Kidney epithelial cell (primary cell): ENCODE data around the gene C2CD4C. TPM values are rescaled to one million over a fixed set of nuclear protein-coding genes. Genes with fewer than 3 reads are reported as not detected.

Experiments
- DNase-seq: peaks from one replicate; pipeline ENCODE4 v3.0.0-alpha.2; 2010; ENCODE audit warnings: low read depth
- H3K27me3 ChIP-seq: 2 replicates; pipeline ENCODE4 v1.6.0; 2011; ENCODE audit warnings: low read length; ENCODE audit not compliant: control insufficient read depth, insufficient read depth
- H3K36me3 ChIP-seq: 2 replicates; pipeline ENCODE4 v1.5.1; 2011; ENCODE audit warnings: low read length; ENCODE audit not compliant: control insufficient read depth, insufficient read depth
- H3K4me3 ChIP-seq: 2 replicates; pipeline ENCODE4 v1.5.1; 2011; ENCODE audit warnings: low read depth, mild to moderate bottlenecking, control low read depth, low read length
- total RNA-seq: library from RNA; depleted of rRNA; stranded (reverse); fragments of >200 nt; gene quantifications from 2 replicates; pipeline ENCODE4 v1.2.3, GENCODE V29; 2015
- TF ChIP-seq, protein P1 (sequence below): IDR thresholded peaks from 2 replicates; pipeline ENCODE4 v1.5.1; 2011; ENCODE audit warnings: mild to moderate bottlenecking, moderate library complexity, low read length, control low read depth, inconsistent platforms; ENCODE audit not compliant: insufficient read depth, poor library complexity, severe bottlenecking

Gene C2CD4C
- total RNA-seq, result not detected in 2 replicates

GRCh38 chr19:408902-409515 is at the start of gene C2CD4C:
TSS of gene C2CD4C (minus strand) at chr19:409147. CDS start at chr19:408361, 786 bp downstream.
- DNase-seq, result no peak
- H3K4me3 ChIP-seq, result peak within 1 kb of the TSS; percentile 27

DNA sequence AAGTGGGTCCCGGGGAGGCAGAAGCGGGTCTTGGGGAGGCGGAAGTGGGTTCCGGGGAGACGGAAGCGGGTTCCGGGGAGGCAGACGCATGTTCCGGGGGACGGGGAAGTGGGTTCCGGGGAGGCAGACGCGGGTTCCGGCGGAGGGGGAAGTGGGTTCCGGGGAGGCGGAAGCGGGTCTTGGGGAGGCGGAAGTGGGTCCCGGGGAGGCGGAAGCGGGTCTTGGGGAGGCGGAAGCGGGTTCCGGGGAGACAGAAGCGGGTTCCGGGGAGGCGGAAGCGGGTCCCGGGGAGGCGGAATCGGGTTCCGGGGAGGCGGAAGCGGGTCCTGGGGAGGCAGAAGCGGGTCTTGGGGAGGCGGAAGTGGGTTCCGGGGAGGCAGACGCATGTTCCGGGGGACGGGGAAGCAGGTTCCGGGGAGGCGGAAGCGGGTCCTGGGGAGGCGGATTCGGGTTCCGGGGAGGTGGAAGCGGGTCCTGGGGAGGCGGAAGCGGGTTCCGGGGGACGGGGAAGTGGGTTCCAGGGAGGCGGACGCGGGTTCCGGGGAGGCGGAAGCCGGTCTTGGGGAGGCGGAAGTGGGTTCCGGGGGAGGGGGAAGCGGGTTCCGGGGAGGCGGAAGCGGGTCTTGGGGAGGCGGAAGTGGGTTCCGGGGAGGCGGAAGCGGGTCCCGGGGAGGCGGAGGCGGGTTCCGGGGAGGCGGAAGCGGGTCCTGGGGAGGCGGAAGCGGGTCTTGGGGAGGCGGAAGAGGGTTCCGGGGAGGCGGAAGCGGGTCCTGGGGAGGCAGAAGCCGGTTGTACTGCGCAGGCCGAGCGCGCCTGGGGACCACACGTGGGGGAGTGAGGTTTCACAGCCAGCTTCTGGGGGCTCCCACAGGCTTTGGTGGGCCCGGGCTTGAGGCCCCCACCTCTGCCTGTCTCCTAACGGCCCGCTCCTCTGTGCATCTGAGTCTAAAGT is 49.4 kb upstream of the C2CD4C start:
- peaks cover 24% of the 10 kb centered on the region for H3K27me3 ChIP-seq
- no peak for DNase-seq
- H3K36me3 ChIP-seq, result no peaks in the 10 kb centered on the region
- H3K4me3 ChIP-seq, result no peak overlapping the region
- TF ChIP-seq, protein P1, sequence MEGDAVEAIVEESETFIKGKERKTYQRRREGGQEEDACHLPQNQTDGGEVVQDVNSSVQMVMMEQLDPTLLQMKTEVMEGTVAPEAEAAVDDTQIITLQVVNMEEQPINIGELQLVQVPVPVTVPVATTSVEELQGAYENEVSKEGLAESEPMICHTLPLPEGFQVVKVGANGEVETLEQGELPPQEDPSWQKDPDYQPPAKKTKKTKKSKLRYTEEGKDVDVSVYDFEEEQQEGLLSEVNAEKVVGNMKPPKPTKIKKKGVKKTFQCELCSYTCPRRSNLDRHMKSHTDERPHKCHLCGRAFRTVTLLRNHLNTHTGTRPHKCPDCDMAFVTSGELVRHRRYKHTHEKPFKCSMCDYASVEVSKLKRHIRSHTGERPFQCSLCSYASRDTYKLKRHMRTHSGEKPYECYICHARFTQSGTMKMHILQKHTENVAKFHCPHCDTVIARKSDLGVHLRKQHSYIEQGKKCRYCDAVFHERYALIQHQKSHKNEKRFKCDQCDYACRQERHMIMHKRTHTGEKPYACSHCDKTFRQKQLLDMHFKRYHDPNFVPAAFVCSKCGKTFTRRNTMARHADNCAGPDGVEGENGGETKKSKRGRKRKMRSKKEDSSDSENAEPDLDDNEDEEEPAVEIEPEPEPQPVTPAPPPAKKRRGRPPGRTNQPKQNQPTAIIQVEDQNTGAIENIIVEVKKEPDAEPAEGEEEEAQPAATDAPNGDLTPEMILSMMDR, result no peak

More at GRCh38 chr19:408902-409515, at the start of gene C2CD4C:
- TF ChIP-seq, protein P1, result no peak
- peaks cover 64% of the 10 kb centered on the region for H3K27me3 ChIP-seq
- H3K36me3 ChIP-seq, result no peaks in the 10 kb centered on the region

- peaks cover 24% of the 10 kb centered on the region for H3K27me3 ChIP-seq
- H3K4me3 ChIP-seq, result no peak overlapping the region
- DNase-seq, result no peak
- no peaks in the 10 kb centered on the region for H3K36me3 ChIP-seq
- TF ChIP-seq, protein P1, result no peak
These were observed 48.7 kb upstream of the C2CD4C start for GRCh38 chr19:457636-458035.

GRCh38 chr19:456547-457110 is 47.7 kb upstream of the C2CD4C start:
- Histone ChIP-seq H3K4me3 (no peak overlapping the region), H3K36me3 (no peaks in the 10 kb centered on the region), H3K27me3 (peaks cover 15% of the 10 kb centered on the region)
- TF ChIP-seq, protein P1, result no peak
- no peak for DNase-seq

GRCh38 chr19:455851-456546 is 47.1 kb upstream of the C2CD4C start:
- TF ChIP-seq, protein P1, result no peak
- Histone ChIP-seq H3K27me3 (peaks cover 8% of the 10 kb centered on the region), H3K36me3 (no peaks in the 10 kb centered on the region), H3K4me3 (no peak overlapping the region)
- no peak for DNase-seq
